ENCODE data around the gene SLC2A8. TPM values are rescaled to one million over a fixed set of nuclear protein-coding genes. Genes with fewer than 3 reads are reported as not detected.

The SLC2A8 gene
- polyA plus RNA-seq, 1 donor (not counting 4 experiments of a cell fraction or from before 2014, with no cell fraction given), result 7.1 TPM

- H3K9me3 ChIP-seq (ENCODE audit: control insufficient read depth, low read depth, low read length), result no peaks in the 10 kb centered on the region
- H3K27ac ChIP-seq (ENCODE audit: control insufficient read depth, insufficient read depth, low read length), result no peak overlapping the region
- no peaks in the 10 kb centered on the region for H3K27me3 ChIP-seq (ENCODE audit: control insufficient read depth, extremely low read depth, insufficient read depth, low read length)
- H3K4me2 ChIP-seq (ENCODE audit: control insufficient read depth, extremely low read depth, insufficient read depth, low read depth, low read length), result no peak overlapping the region
- no peak for FAIRE-seq
- H3K9ac ChIP-seq (ENCODE audit: control insufficient read depth, extremely low read depth, insufficient read depth, low read length), result no peak overlapping the region
- no peak for DNase-seq (ENCODE audit: low read depth, low spot score)
- H3K4me1 ChIP-seq (ENCODE audit: control insufficient read depth, extremely low read depth, insufficient read depth, low read length), result peaks cover 4% of the 10 kb centered on the region
- dilution Hi-C loops (cut with MboI; ENCODE audit: extremely low pct_ligation_motif_present, low sequenced_read_pairs), result no loop called here
- H3K9me1 ChIP-seq (ENCODE audit: control insufficient read depth, extremely low read depth, insufficient read depth, low read length), result no peaks in the 10 kb centered on the region
- H4K20me1 ChIP-seq (ENCODE audit: control insufficient read depth, extremely low read depth, insufficient read depth, low read length), result no peaks in the 10 kb centered on the region
- no peaks in the 10 kb centered on the region for H3K79me2 ChIP-seq (ENCODE audit: control insufficient read depth, insufficient read depth, low read length)
- H2AFZ ChIP-seq (ENCODE audit: control insufficient read depth, low read length), result no peak overlapping the region
- H3K4me3 ChIP-seq (ENCODE audit: control insufficient read depth in 2 of 3, extremely low read depth in 1 of 3, insufficient read depth in 2 of 3, low read depth in 1 of 3, low read length in 3 of 3), result no peak overlapping the region
- H3K36me3 ChIP-seq (ENCODE audit: control insufficient read depth in 2 of 2, extremely low read depth in 1 of 2, insufficient read depth in 2 of 2, low read length in 2 of 2), result no peaks in the 10 kb centered on the region
- TF ChIP-seq EZH2 (IDR thresholded peaks at IDR 0.05; ENCODE audit: low read length) (no peak), CTCF (optimal IDR thresholded peaks at IDR 0.05 in 1 of 3, IDR thresholded peaks at IDR 0.05 in 1 of 3, conservative IDR thresholded peaks at IDR 0.05 in 1 of 3; ENCODE audit: extremely low read depth in 1 of 3, insufficient read depth in 2 of 3, low read length in 3 of 3) (no peak)
These were observed 26.8 kb upstream of the SLC2A8 start for GRCh38 chr9:127370147-127370579.

- dilution Hi-C loops (cut with MboI; ENCODE audit: extremely low pct_ligation_motif_present, low sequenced_read_pairs), result no loop called here
These were observed 26.0 kb upstream of the SLC2A8 start for GRCh38 chr9:127370672-127371648.

More at GRCh38 chr9:127370672-127371648, 26.0 kb upstream of the SLC2A8 start:
- TF ChIP-seq CTCF (optimal IDR thresholded peaks at IDR 0.05 in 1 of 3, IDR thresholded peaks at IDR 0.05 in 1 of 3, conservative IDR thresholded peaks at IDR 0.05 in 1 of 3; ENCODE audit: extremely low read depth in 1 of 3, insufficient read depth in 2 of 3, low read length in 3 of 3) (no peak), EZH2 (IDR thresholded peaks at IDR 0.05; ENCODE audit: low read length) (no peak)
- no peak overlapping the region for H2AFZ ChIP-seq (ENCODE audit: control insufficient read depth, low read length)
- H3K9me1 ChIP-seq (ENCODE audit: control insufficient read depth, extremely low read depth, insufficient read depth, low read length), result no peaks in the 10 kb centered on the region
- no peak overlapping the region for H3K9ac ChIP-seq (ENCODE audit: control insufficient read depth, extremely low read depth, insufficient read depth, low read length)
- H3K4me2 ChIP-seq (ENCODE audit: control insufficient read depth, extremely low read depth, insufficient read depth, low read depth, low read length), result no peak overlapping the region
- H3K36me3 ChIP-seq (ENCODE audit: control insufficient read depth in 2 of 2, extremely low read depth in 1 of 2, insufficient read depth in 2 of 2, low read length in 2 of 2), result no peaks in the 10 kb centered on the region
- DNase-seq (ENCODE audit: low read depth, low spot score) (no peak), FAIRE-seq (no peak)
- H3K9me3 ChIP-seq (ENCODE audit: control insufficient read depth, low read depth, low read length), result no peaks in the 10 kb centered on the region
- no peak overlapping the region for H3K27ac ChIP-seq (ENCODE audit: control insufficient read depth, insufficient read depth, low read length)
- no peak overlapping the region for H3K4me3 ChIP-seq (ENCODE audit: control insufficient read depth in 2 of 3, extremely low read depth in 1 of 3, insufficient read depth in 2 of 3, low read depth in 1 of 3, low read length in 3 of 3)
- peaks cover 4% of the 10 kb centered on the region for H3K4me1 ChIP-seq (ENCODE audit: control insufficient read depth, extremely low read depth, insufficient read depth, low read length)
- H3K27me3 ChIP-seq (ENCODE audit: control insufficient read depth, extremely low read depth, insufficient read depth, low read length), result no peaks in the 10 kb centered on the region
- H4K20me1 ChIP-seq (ENCODE audit: control insufficient read depth, extremely low read depth, insufficient read depth, low read length), result no peaks in the 10 kb centered on the region
- H3K79me2 ChIP-seq (ENCODE audit: control insufficient read depth, insufficient read depth, low read length), result no peaks in the 10 kb centered on the region
